NCI-H510A treated with DMSO at 0.1 percent for 48 hours (cell line): ENCODE results near the gene MXD4.
"Not testable (repeated sequence)": the region's sequence is repeated elsewhere in the genome, so short reads cannot be mapped to it uniquely, and the experiment has no call there.

ENCODE experiments used
- DNase-seq: peaks from one replicate; lab custom pipeline; 2025; lab: John Stamatoyannopoulos, UW

Gene MXD4

GRCh38 chr4:2219233-2219760 is 42.6 kb downstream of the MXD4 start:
- DNase-seq, result no peak

DNA sequence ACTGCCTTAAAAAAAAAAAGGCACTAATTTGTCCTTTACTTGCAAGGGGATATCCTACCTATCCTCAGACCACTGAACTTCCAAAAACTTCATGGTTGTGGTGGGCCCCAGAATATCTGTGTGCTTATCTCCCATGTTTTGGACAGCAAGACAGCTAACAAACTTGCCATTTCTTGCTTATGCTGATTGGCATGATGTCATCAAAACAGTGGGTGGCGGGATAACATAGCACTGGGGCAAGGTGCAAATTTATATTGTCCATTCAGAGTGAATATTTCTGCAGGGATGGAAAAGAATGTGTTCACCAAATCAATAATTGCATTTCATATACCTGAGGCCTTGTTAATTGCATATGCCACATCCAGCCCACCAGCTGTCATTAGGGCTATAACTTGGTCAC is 43.5 kb downstream of the MXD4 start:
- DNase-seq, result no peak

- DNase-seq, result no peak
Measured at GRCh38 chr4:2217726-2218125, 44.2 kb downstream of the MXD4 start.

DNA sequence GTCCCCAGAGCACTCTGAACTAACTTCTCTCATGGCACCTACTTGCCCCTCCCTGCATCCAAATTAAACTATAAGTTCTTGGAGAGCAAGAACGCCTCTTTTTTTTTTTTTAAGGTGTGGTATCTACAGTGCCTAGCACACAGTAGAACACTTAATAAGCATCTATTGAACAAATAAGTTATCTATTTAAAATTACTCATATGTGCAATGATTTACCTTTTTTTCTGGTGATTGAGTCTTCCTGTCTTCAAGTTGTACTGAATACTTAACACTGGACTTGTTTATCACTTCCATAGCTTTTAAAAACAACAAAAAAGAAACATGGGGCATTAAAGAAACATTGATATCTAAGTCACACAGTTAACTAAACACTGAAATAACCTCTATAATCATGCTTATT is 49.1 kb downstream of the MXD4 start:
- DNase-seq, result no peak

DNA sequence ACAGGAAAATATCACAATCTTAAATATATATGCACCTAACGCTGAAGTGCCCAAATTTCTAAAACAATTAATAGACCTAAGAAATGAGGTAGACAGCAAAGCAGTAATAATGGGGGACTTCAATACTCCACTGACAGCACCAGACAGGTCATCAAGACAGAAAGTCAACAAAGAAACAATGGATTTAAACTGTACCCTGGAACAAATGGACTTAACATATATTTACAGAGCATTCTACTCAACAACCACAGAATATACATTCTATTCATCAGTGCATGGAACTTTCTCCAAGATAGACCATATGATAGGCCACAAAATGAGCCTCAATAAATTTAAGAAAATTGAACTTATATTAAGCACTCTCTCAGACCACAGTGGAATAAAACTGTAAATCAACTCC is 59.1 kb downstream of the MXD4 start:
- DNase-seq, result not testable (repeated sequence)
